SU-DHL-6 (cell line): ENCODE measurements around the gene CACNA1C.

ENCODE experiments used
- H2AFZ ChIP-seq: fragments of 200-600 bp; sonication (generic); 2 replicates; pipeline ENCODE4 v1.6.1; 2014; ENCODE audit warnings: low read depth, mild to moderate bottlenecking, moderate library complexity, mixed read lengths, antibody characterized with exemption, low read length; ENCODE audit not compliant: severe bottlenecking
- H3F3A ChIP-seq: fragments of 200-600 bp; shearing (Covaris generic); 2 replicates; pipeline ENCODE4 v1.6.0; 2016; ENCODE audit warnings: antibody characterized with exemption, mild to moderate bottlenecking; ENCODE audit not compliant: insufficient read depth
- H3K27ac ChIP-seq: fragments of 200-600 bp; sonication (generic); 2 replicates; pipeline ENCODE4 v1.5.1; 2016; ENCODE audit warnings: low read depth, mild to moderate bottlenecking, low read length, moderate library complexity, mixed read lengths
- H3K27me3 ChIP-seq: fragments of 200-600 bp; sonication (generic), shearing (Covaris generic); 2 replicates; pipeline ENCODE4 v1.6.0; 2014; ENCODE audit warnings: mild to moderate bottlenecking, low read length
- H3K36me3 ChIP-seq: fragments of 200-600 bp; sonication (generic); 2 replicates; pipeline ENCODE4 v1.6.1; 2014; ENCODE audit warnings: mild to moderate bottlenecking, low read length, mixed read lengths
- H3K4me2 ChIP-seq: fragments of 300-600, 200-600 bp; shearing (Covaris generic), sonication (generic); 2 replicates; pipeline ENCODE4 v1.6.0; 2014; ENCODE audit warnings: low read length, low read depth, mild to moderate bottlenecking; ENCODE audit not compliant: poor library complexity, severe bottlenecking
- H3K4me3 ChIP-seq: fragments of 200-600 bp; sonication (generic); 2 replicates; pipeline ENCODE4 v1.5.1; 2014; ENCODE audit warnings: antibody characterized with exemption, low read length, mild to moderate bottlenecking, mixed read lengths; ENCODE audit not compliant: insufficient read depth, poor library complexity, severe bottlenecking
- H3K79me2 ChIP-seq: fragments of 200-600 bp; sonication (generic); 2 replicates; pipeline ENCODE4 v1.6.1; 2014; ENCODE audit warnings: mild to moderate bottlenecking, low read length, moderate library complexity; ENCODE audit not compliant: insufficient read depth
- H3K9ac ChIP-seq: fragments of 200-600 bp; sonication (generic); 2 replicates; pipeline ENCODE4 v1.7.0; 2014; ENCODE audit warnings: mild to moderate bottlenecking, low read length
- H3K9me2 ChIP-seq: fragments of 200-600 bp; sonication (generic); replicated peaks from 2 replicates; pipeline ENCODE4 v1.6.1; 2014; ENCODE audit warnings: low read length; ENCODE audit not compliant: insufficient read depth
- H3K9me3 ChIP-seq: fragments of 200-600 bp; sonication (generic); 2 replicates; pipeline ENCODE4 v1.6.1; 2014; ENCODE audit warnings: low read length, mixed read lengths; ENCODE audit not compliant: insufficient read depth
- H4K20me1 ChIP-seq: fragments of 200-600 bp; sonication (generic); 2 replicates; pipeline ENCODE4 v1.6.1; 2014; ENCODE audit warnings: low read depth, mild to moderate bottlenecking, antibody characterized with exemption, low read length, moderate library complexity, mixed read lengths
- CTCF ChIP-seq: fragments of 200-600 bp; sonication (generic); IDR thresholded peaks from one replicate; pipeline ENCODE4 v1.5.1; 2017; ENCODE audit warnings: antibody characterized with exemption, mild to moderate bottlenecking, low read length, moderate library complexity; ENCODE audit not compliant: insufficient read depth, poor library complexity, severe bottlenecking
- EZH2phosphoT487 ChIP-seq: fragments of 200-600 bp; sonication (generic), shearing (Covaris generic); conservative IDR thresholded peaks from 2 replicates; pipeline ENCODE4 v1.6.1; 2018; ENCODE audit warnings: mild to moderate bottlenecking, antibody characterized with exemption, low read length, moderate library complexity, mixed read lengths

CACNA1C gene

DNA sequence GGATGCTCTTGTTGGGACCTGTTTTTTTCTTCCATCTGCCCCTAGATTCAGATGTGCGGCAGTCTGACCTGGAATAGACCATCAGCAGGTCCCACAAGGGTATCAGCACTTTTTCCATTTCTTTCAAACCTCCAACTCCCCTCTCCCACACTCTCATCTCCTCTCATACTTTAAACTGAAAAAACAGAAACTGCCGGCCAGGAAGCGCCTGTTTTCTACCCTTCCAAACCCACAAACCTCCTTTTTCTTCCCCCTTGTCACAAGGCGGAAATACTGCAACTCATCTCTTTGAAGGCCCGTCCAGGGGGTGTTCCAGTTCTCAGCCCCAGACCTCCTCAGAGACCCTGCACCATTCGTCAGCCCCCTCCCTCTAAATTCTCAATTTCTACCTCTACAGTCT, 679.5 kb downstream of the CACNA1C start:
- no peaks in the 10 kb centered on the region for H3K27me3 ChIP-seq
- H3K36me3 ChIP-seq, result no peaks in the 10 kb centered on the region
- no peak for TF ChIP-seq CTCF
- no peak for TF ChIP-seq EZH2phosphoT487
- H3K4me3 ChIP-seq, result no peak overlapping the region
- H3K79me2 ChIP-seq, result no peaks in the 10 kb centered on the region
- no peak overlapping the region for H2AFZ ChIP-seq
- no peaks in the 10 kb centered on the region for H3F3A ChIP-seq
- H3K9ac ChIP-seq, result no peak overlapping the region
- no peaks in the 10 kb centered on the region for H3K9me3 ChIP-seq
- H4K20me1 ChIP-seq, result no peaks in the 10 kb centered on the region
- H3K9me2 ChIP-seq, result no peaks in the 10 kb centered on the region
- no peak overlapping the region for H3K27ac ChIP-seq
- H3K4me2 ChIP-seq, result no peak overlapping the region

DNA sequence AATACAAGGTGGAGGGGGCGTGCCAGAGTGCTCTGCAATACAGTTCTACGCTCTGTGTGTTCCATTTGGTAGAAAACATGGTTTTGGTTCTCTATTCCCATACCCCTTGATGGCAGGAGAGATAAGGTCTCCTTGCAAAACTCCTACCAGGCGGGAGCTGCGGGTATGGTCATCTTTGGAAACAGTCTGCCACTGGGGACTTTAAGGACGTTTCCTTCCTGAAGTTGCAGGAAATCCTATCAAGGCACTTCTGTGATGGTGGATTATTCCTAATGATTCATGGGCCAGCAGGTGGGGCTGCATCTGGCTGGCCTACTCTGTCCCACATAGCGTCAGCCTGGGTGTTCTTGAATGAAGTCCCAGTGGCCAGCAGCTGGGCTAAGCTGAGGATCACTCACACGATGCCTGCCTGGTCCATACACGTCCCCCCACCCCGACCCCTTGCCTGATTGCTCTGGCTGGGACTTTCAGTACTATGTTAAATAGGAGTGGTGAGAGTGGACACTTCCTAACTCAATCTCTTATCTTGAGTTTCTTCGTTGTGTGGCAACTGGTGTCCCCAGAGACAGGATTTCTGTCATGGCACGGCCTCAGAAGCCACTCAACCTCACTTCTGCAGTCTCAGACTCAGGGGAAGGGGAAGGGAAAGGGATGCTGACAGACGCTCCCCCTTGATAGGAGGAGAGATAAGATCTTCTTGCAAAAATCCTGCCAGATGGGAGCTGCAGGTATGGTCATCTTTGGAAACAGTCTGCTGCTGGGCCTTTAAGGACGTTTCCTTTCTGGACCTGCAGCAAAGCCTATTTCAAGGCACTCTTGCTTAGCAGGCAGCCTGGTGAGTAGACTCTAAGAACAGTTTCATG, 680.9 kb downstream of the CACNA1C start:
- H3K4me2 ChIP-seq, result no peak overlapping the region
- no peak overlapping the region for H3K27ac ChIP-seq
- no peaks in the 10 kb centered on the region for H3K79me2 ChIP-seq
- no peak for TF ChIP-seq EZH2phosphoT487
- no peak for TF ChIP-seq CTCF
- H3K4me3 ChIP-seq, result no peak overlapping the region
- H2AFZ ChIP-seq, result no peak overlapping the region
- no peaks in the 10 kb centered on the region for H3K27me3 ChIP-seq
- H3K9me2 ChIP-seq, result no peaks in the 10 kb centered on the region
- H4K20me1 ChIP-seq, result no peaks in the 10 kb centered on the region
- H3K36me3 ChIP-seq, result no peaks in the 10 kb centered on the region
- H3F3A ChIP-seq, result no peaks in the 10 kb centered on the region
- no peaks in the 10 kb centered on the region for H3K9me3 ChIP-seq
- no peak overlapping the region for H3K9ac ChIP-seq

DNA sequence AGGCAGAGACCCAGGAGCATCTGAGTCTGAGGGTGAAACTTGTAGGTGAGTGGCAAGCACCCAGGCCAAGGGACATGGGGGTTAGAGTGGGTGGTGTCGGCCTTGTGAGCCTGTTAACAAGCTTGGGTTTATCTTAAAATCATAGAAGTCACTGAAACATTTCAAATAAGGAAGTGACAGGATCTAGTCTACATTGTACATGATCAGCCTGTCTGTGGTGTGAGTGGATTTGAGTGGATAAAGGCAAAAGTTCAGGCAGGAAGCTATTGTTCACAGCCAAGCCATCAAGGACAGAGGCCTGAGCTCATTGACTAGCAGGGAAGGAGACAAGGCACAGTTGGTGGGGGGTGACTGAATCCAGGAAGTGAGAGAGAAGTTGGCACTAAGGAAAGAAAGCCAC, 682.6 kb downstream of the CACNA1C start:
- H3K9me2 ChIP-seq, result no peaks in the 10 kb centered on the region
- H2AFZ ChIP-seq, result no peak overlapping the region
- no peaks in the 10 kb centered on the region for H3K36me3 ChIP-seq
- H3K79me2 ChIP-seq, result no peaks in the 10 kb centered on the region
- H3K27me3 ChIP-seq, result no peaks in the 10 kb centered on the region
- no peak overlapping the region for H3K4me3 ChIP-seq
- no peak overlapping the region for H3K4me2 ChIP-seq
- H3K9ac ChIP-seq, result no peak overlapping the region
- H3F3A ChIP-seq, result no peaks in the 10 kb centered on the region
- no peaks in the 10 kb centered on the region for H3K9me3 ChIP-seq
- TF ChIP-seq EZH2phosphoT487, result no peak
- no peak for TF ChIP-seq CTCF
- no peaks in the 10 kb centered on the region for H4K20me1 ChIP-seq
- H3K27ac ChIP-seq, result no peak overlapping the region
